Adrenal gland (tissue), 12 donors: ENCODE results near the gene SERPINB6. TPM values are rescaled to one million over a fixed set of nuclear protein-coding genes. Genes with fewer than 3 reads are reported as not detected.

Source experiments
- DNase-seq, 7 donors: peaks; one replicate each; pipeline ENCODE4 v3.0.0-alpha.2; 2019 to 2020
- H3K27ac ChIP-seq, 5 donors: fragments of 200-600 bp; sonication (generic) in 4 of 5; 1 replicate in 3 of 5; 2 replicates in 2 of 5; pipeline versions ENCODE4 v1.5.1 to v1.8.0; 2016 to 2020; ENCODE audit warnings: mild to moderate bottlenecking in 1 of 5
- H3K27me3 ChIP-seq: fragments of 200-600 bp; 2 replicates; pipeline ENCODE4 v1.8.0; 2021
- H3K36me3 ChIP-seq, 2 donors: fragments of 200-600 bp; replicated peaks in 1 of 2; 1 replicate in 1 of 2; 2 replicates in 1 of 2; pipeline versions ENCODE4 v1.5.1 to v1.8.0; 2018 to 2022
- H3K4me1 ChIP-seq, 2 donors: fragments of 200-600 bp; replicated peaks in 1 of 2; 1 replicate in 1 of 2; 2 replicates in 1 of 2; pipeline versions ENCODE4 v1.5.1 to v1.8.0; 2018 to 2021
- H3K4me3 ChIP-seq, 4 donors: fragments of 200-600 bp; sonication (generic) in 3 of 4; one replicate each; pipeline ENCODE4 v1.5.1; 2016 to 2018
- H3K9me3 ChIP-seq, 3 donors: fragments of 200-600 bp; sonication (generic) in 1 of 3; replicated peaks in 1 of 3; 1 replicate in 2 of 3; 2 replicates in 1 of 3; pipeline versions ENCODE4 v1.5.1 to v1.8.0; 2016 to 2021
- POLR2A ChIP-seq, 2 donors: fragments of 450-650 bp; IDR thresholded peaks; one replicate each; pipeline ENCODE4 v1.6.1; 2017; ENCODE audit warnings: antibody characterized with exemption in 2 of 2, mild to moderate bottlenecking in 2 of 2, moderate library complexity in 1 of 2
- WGBS, 4 donors: extraction: QIAGEN DNeasy Blood & Tissue Kit in 2 of 4; methylation state at CpG; one replicate each; pipeline versions ENCODE4 v1.1.5 to v1.1.7; 2013 to 2017; 5-methylcytosine and 5-hydroxymethylcytosine counted together
- intact Hi-C, 2 donors: fragments of 100-400 bp; cut with DNase I; formaldehyde crosslinking; loops; one replicate each; pipeline versions ENCODE4 v1.14.1 to v1.15.0; 2022 to 2023
- polyA plus RNA-seq, 3 donors: library from polyadenylated mRNA; stranded (reverse); fragments of 200-250 nt in 2 of 3; fragments of 350-450 nt in 1 of 3; fragmentation: Illumina TruSeq in 1 of 3; extraction: RNeasy Lipid Tissue Mini Kit (QIAGEN cat#74804) in 1 of 3; gene quantifications; one replicate each; pipeline ENCODE4 v1.2.3, GENCODE V29; 2013 to 2014
- total RNA-seq, 9 donors: library from RNA; depleted of rRNA in 4 of 9; stranded (reverse); fragments of >200 nt in 4 of 9; fragments of 120-200 nt in 1 of 9; fragmentation: NEBNext Ultra II Directional in 1 of 9; extraction: Animal tissue kit (Norgen Biotek cat#: 25700) in 1 of 9; gene quantifications; one replicate each; pipeline versions ENCODE4 v1.1.0 to v1.2.4, GENCODE V29; 2013 to 2023
- TF ChIP-seq, protein P1 (sequence below), 6 experiments: fragments of 450-650 bp in 4 of 6; fragments of 200-600 bp in 2 of 6; sonication (generic) in 1 of 6; IDR thresholded peaks; 1 replicate in 5 of 6; 2 replicates in 1 of 6; pipeline versions ENCODE4 v1.5.1 to v1.8.0; 2016 to 2021; ENCODE audit warnings: antibody characterized with exemption in 6 of 6, mild to moderate bottlenecking in 2 of 6, moderate library complexity in 1 of 6
- donor health status: healthy with polysubstance abuse.
- donor health status: Bipolar disorder and iron deficiency.
- donor health status: DM: yes; HTN: yes; CAD: no.
- donor health status: DM: no; HTN: no; CAD: no.
- donor health status: DM: no; HTN: no; CAD: no.
- donor health status: DM: yes; HTN: yes; CAD: no.

Gene SERPINB6
- total and polyA plus RNA-seq, 12 donors, result 132 to 332 (median 209) TPM

DNA sequence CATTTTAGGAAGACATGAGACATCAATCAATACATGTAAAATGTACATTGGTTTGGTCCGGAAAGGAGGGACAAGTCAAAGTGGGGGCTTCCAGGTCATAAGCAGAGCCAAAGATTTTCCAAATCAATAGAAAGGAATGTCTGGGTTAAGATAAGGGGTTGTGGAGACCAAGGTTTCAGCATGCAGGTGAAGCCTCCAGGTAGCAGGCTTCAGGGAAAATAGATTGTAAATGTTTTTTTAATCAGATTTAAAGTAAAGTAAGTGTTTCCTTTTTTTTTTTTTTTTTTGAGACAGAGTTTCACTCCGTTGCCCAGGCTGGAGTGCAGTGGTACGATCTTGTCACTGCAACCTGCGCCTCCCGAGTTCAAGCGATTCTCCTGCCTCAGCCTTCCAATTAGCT is 51.5 kb downstream of the SERPINB6 start:
- intact Hi-C loops, result loop anchor here in 1 of 2 donors (10.0 kb wide), 1 partner anchor 135 kb away; no protein-coding TSS in a partner anchor
- no peak for TF ChIP-seq POLR2A (IDR thresholded peaks at IDR 0.05)
- TF ChIP-seq, protein P1, sequence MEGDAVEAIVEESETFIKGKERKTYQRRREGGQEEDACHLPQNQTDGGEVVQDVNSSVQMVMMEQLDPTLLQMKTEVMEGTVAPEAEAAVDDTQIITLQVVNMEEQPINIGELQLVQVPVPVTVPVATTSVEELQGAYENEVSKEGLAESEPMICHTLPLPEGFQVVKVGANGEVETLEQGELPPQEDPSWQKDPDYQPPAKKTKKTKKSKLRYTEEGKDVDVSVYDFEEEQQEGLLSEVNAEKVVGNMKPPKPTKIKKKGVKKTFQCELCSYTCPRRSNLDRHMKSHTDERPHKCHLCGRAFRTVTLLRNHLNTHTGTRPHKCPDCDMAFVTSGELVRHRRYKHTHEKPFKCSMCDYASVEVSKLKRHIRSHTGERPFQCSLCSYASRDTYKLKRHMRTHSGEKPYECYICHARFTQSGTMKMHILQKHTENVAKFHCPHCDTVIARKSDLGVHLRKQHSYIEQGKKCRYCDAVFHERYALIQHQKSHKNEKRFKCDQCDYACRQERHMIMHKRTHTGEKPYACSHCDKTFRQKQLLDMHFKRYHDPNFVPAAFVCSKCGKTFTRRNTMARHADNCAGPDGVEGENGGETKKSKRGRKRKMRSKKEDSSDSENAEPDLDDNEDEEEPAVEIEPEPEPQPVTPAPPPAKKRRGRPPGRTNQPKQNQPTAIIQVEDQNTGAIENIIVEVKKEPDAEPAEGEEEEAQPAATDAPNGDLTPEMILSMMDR (IDR thresholded peaks at IDR 0.05), result no peak
- 90 to 97% (median 92%) methylated on average over 6 of the region's 6 CpGs for WGBS, 4 donors
- Histone ChIP-seq H3K27ac (no peak overlapping the region), H3K4me1 (no peaks in the 10 kb centered on the region), H3K36me3 (no peaks in the 10 kb centered on the region), H3K9me3 (no peaks in the 10 kb centered on the region), H3K4me3 (no peak overlapping the region), H3K27me3 (no peaks in the 10 kb centered on the region)
- DNase-seq, result no peak

DNA sequence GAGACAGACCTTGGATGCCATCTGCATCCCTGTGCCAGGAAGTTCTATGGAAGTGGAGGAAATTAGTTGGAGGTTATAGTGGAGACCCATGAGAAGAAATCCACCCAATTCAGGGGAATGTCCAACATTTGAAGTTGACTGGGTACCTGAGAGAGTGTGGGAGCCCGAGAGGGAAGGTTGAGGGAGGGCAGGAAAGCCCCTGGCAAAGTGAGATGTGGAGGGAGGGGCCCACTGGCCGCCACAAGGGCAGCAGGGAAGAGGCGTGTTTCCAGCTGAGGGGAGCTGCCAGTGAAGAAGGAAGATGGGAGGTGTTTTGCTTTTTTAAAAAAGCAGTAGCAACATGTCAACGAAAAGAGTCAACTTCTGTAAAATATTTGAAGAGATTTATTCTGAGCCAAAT is 52.0 kb downstream of the SERPINB6 start:
- TF ChIP-seq POLR2A (IDR thresholded peaks at IDR 0.05), result no peak
- TF ChIP-seq, protein P1 (IDR thresholded peaks at IDR 0.05), result no peak
- Histone ChIP-seq H3K9me3 (no peaks in the 10 kb centered on the region), H3K27ac (peak overlapping the region in 1 of 5 donors; percentile 10), H3K36me3 (no peaks in the 10 kb centered on the region), H3K4me3 (no peak overlapping the region), H3K4me1 (no peaks in the 10 kb centered on the region), H3K27me3 (no peaks in the 10 kb centered on the region)
- 53 to 90% (median 78%) methylated on average over 4 of the region's 4 CpGs for WGBS, 4 donors
- intact Hi-C loops, result loop anchor here in 1 of 2 donors (10.0 kb wide), 1 partner anchor 135 kb away; no protein-coding TSS in a partner anchor
- DNase-seq, result peak in 1 of 7 donors; percentile 1

DNA sequence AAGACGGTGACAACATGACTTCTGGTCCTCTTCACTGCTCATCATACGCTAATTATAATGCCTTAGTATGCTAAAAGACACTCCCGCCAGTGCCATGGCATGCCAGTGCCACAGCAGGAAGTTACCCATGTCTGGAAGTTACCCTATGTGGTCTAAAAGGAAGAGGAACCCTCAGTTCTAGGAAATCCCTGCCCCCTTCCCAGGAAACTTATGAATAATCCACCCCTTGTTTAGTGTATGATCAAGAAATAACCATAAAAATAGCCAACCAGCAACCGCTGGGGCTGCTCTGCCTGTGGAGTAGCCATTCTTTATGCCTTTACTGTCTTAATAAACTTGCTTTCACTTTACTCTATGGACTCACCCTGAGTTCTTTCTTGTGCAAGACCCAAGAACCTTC is 52.4 kb downstream of the SERPINB6 start:
- intact Hi-C loops, result loop anchor here in 1 of 2 donors (10.0 kb wide), 1 partner anchor 134 kb away; no protein-coding TSS in a partner anchor
- no peak overlapping the region for H3K4me3 ChIP-seq

DNA sequence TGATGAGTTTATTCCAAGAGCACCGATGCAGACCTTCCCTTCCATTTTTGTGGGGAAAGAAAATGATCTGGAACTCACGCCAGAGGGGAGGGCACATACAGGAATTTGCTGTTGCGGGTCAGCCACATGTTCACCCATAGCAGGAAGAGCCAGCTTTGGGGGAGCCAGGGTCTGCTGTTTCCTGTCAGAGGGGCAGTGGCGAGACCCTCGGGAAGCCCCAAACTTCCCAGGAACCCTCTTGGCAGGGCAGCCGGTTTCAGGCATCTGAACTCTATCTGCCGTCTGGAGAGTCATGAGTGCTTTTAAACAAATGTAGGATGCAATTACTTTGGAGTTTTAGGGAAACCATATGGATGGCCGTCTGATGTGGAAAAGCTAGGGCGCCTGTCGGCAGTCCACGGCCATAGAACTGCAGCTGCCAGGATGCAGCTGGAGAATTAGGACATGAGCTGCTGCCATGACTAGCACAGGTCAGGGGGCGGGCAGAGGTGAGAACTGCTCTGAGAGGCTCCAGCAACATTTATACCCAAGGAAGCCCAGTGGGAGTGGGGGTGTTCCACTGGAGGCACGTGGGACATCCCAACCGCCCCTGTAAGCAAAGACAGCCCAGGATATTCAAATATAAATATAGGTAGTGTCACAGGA is 53.4 kb downstream of the SERPINB6 start:
- DNase-seq, result peak in 1 of 7 donors; percentile 9
- Histone ChIP-seq H3K27me3 (no peaks in the 10 kb centered on the region), H3K4me3 (no peak overlapping the region), H3K4me1 (no peaks in the 10 kb centered on the region), H3K27ac (no peak overlapping the region), H3K9me3 (no peaks in the 10 kb centered on the region), H3K36me3 (no peaks in the 10 kb centered on the region)
- intact Hi-C loops, result loop anchor here in 1 of 2 donors (10.0 kb wide), 1 partner anchor 133 kb away; no protein-coding TSS in a partner anchor
- no peak for TF ChIP-seq POLR2A (IDR thresholded peaks at IDR 0.05)
- TF ChIP-seq, protein P1 (IDR thresholded peaks at IDR 0.05), result no peak
- WGBS, 4 donors, result 65 to 86% (median 74%) methylated on average over 13 to 14 of the region's 14 CpGs

More for the DNA sequence above, 52.4 kb downstream of the SERPINB6 start:
- DNase-seq, result peak in 2 of 7 donors; percentile 20 to 28
- 83 to 93% (median 86%) methylated on average over 4 of the region's 4 CpGs for WGBS, 4 donors
- TF ChIP-seq POLR2A (IDR thresholded peaks at IDR 0.05), result no peak
- TF ChIP-seq, protein P1 (IDR thresholded peaks at IDR 0.05), result no peak
- peak overlapping the region in 1 of 5 donors; percentile 10 for H3K27ac ChIP-seq
- H3K4me1 ChIP-seq, result no peaks in the 10 kb centered on the region
- H3K9me3 ChIP-seq, result no peaks in the 10 kb centered on the region
- H3K27me3 ChIP-seq, result no peaks in the 10 kb centered on the region
- H3K36me3 ChIP-seq, result no peaks in the 10 kb centered on the region
